Effector memory CD8-positive, alpha-beta T cell (primary cell): Measurements from ENCODE around the gene ANKS1B.
"Not testable (repeated sequence)": the region's sequence is repeated elsewhere in the genome, so short reads cannot be mapped to it uniquely, and the experiment has no call there.

Experiments used
- ATAC-seq: fragments of 150-1000 bp; cut with Tn5 transposase; replicated peaks from 2 replicates; pipeline ENCODE4 v1.10.0; 2021; ENCODE audit warnings: mild to moderate bottlenecking, moderate library complexity
- DNase-seq, 3 experiments: peaks; one replicate each; pipeline ENCODE4 v3.0.0; 2021
- H3K27ac Mint-ChIP-seq, 2 donors: one replicate each; pipeline ENCODE4 v1.8.0; 2022; ENCODE audit warnings: mild to moderate bottlenecking in 2 of 2, mixed read lengths in 2 of 2, moderate library complexity in 2 of 2
- H3K27me3 Mint-ChIP-seq, 2 donors: one replicate each; pipeline ENCODE4 v1.8.0; 2022; ENCODE audit warnings: mixed read lengths in 2 of 2
- H3K36me3 Mint-ChIP-seq: one replicate; pipeline ENCODE4 v1.8.0; 2022; ENCODE audit warnings: mild to moderate bottlenecking, moderate library complexity, mixed read lengths; ENCODE audit not compliant: insufficient read depth
- H3K4me1 Mint-ChIP-seq, 2 donors: one replicate each; pipeline ENCODE4 v1.8.0; 2022; ENCODE audit warnings: low read depth in 2 of 2, mixed read lengths in 2 of 2
- H3K4me3 Mint-ChIP-seq, 2 donors: one replicate each; pipeline ENCODE4 v1.8.0; 2022; ENCODE audit warnings: mild to moderate bottlenecking in 2 of 2, mixed read lengths in 2 of 2, moderate library complexity in 2 of 2
- H3K9me3 Mint-ChIP-seq, 2 donors: one replicate each; pipeline ENCODE4 v1.8.0; 2022; ENCODE audit warnings: mixed read lengths in 2 of 2

The ANKS1B gene

GRCh38 chr12:99752740-99753139, 232.0 kb downstream of the ANKS1B start:
- Mint-ChIP-seq H3K4me1 (no peaks in the 10 kb centered on the region), H3K36me3 (no peaks in the 10 kb centered on the region), H3K27me3 (no peaks in the 10 kb centered on the region), H3K9me3 (peaks cover 8 to 15% of the 10 kb centered on the region in 2 donors), H3K4me3 (no peak overlapping the region), H3K27ac (no peak overlapping the region)
- ATAC-seq, result no peak
- DNase-seq, result no peak

GRCh38 chr12:99746538-99746937, 238.2 kb downstream of the ANKS1B start:
- Mint-ChIP-seq H3K27ac (no peak overlapping the region), H3K9me3 (no peaks in the 10 kb centered on the region), H3K27me3 (no peaks in the 10 kb centered on the region), H3K4me3 (no peak overlapping the region), H3K4me1 (no peaks in the 10 kb centered on the region), H3K36me3 (no peaks in the 10 kb centered on the region)
- ATAC-seq, result no peak
- DNase-seq, result no peak

DNA sequence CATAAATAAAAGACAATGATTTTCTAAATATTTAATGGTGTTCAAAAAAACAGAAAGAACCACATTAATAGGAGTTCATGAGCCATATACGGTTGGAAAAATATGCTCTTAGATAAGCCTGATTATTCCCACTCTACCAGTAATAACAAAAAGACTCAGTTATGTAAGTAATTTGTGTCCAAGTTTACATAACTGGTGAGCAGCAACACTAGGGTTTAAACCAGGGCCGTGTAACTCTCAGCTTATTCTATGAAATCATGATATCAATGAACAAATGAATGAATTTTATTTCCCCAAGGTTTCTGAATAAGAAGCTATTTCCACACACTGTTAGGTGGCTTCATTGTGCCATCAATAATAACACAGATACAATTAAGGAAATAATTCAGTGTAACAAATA, 238.8 kb downstream of the ANKS1B start:
- DNase-seq (no peak), ATAC-seq (no peak)
- H3K4me1 Mint-ChIP-seq, result no peaks in the 10 kb centered on the region
- H3K27me3 Mint-ChIP-seq, result no peaks in the 10 kb centered on the region
- H3K4me3 Mint-ChIP-seq, result no peak overlapping the region
- H3K36me3 Mint-ChIP-seq, result no peaks in the 10 kb centered on the region
- H3K9me3 Mint-ChIP-seq, result no peaks in the 10 kb centered on the region
- no peak overlapping the region for H3K27ac Mint-ChIP-seq

DNA sequence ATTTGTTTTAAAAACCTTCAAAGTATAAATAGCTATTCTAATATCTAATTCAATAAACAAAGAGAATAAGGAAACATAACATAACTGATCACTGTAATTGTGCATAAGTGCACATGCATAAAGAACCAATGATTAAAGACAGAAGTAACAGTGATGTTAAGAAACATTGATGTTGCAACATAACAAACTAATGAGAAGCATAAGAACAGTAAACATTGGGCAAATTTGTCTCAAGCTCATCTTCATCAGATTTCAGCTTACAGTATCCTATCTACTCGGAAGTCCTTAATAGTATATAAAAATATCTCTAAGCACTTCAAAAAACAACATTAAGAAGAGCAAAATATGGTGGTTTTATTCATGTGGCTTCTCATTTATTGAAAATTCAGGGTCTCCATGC, 239.6 kb downstream of the ANKS1B start:
- ATAC-seq, result no peak
- no peaks in the 10 kb centered on the region for H3K27me3 Mint-ChIP-seq
- H3K4me3 Mint-ChIP-seq, result no peak overlapping the region
- H3K9me3 Mint-ChIP-seq, result no peaks in the 10 kb centered on the region
- DNase-seq, result no peak
- H3K4me1 Mint-ChIP-seq, result no peaks in the 10 kb centered on the region
- no peaks in the 10 kb centered on the region for H3K36me3 Mint-ChIP-seq
- H3K27ac Mint-ChIP-seq, result no peak overlapping the region

GRCh38 chr12:99736760-99737269, 247.9 kb downstream of the ANKS1B start:
- H3K4me1 Mint-ChIP-seq, result no peaks in the 10 kb centered on the region
- H3K27me3 Mint-ChIP-seq, result no peaks in the 10 kb centered on the region
- H3K9me3 Mint-ChIP-seq, result peaks cover 12 to 18% of the 10 kb centered on the region in 2 donors
- no peak for ATAC-seq
- no peak overlapping the region for H3K27ac Mint-ChIP-seq
- no peaks in the 10 kb centered on the region for H3K36me3 Mint-ChIP-seq
- no peak for DNase-seq
- no peak overlapping the region for H3K4me3 Mint-ChIP-seq

- ATAC-seq (no peak), DNase-seq (no peak)
- Mint-ChIP-seq H3K4me1 (no peaks in the 10 kb centered on the region), H3K27ac (no peak overlapping the region), H3K27me3 (no peaks in the 10 kb centered on the region), H3K36me3 (no peaks in the 10 kb centered on the region), H3K4me3 (no peak overlapping the region), H3K9me3 (peaks cover 7 to 8% of the 10 kb centered on the region in 2 donors)
Measured at GRCh38 chr12:99732131-99732530, 252.6 kb downstream of the ANKS1B start.

- Mint-ChIP-seq H3K27ac (no peak overlapping the region), H3K9me3 (peaks cover 8 to 28% of the 10 kb centered on the region in 2 donors), H3K27me3 (no peaks in the 10 kb centered on the region), H3K4me1 (no peaks in the 10 kb centered on the region), H3K4me3 (no peak overlapping the region), H3K36me3 (no peaks in the 10 kb centered on the region)
- DNase-seq, result no peak
- ATAC-seq, result no peak
Measured at GRCh38 chr12:99722690-99723486, 261.8 kb downstream of the ANKS1B start.

GRCh38 chr12:99721715-99722275, 262.9 kb downstream of the ANKS1B start:
- no peaks in the 10 kb centered on the region for H3K27me3 Mint-ChIP-seq
- no peaks in the 10 kb centered on the region for H3K36me3 Mint-ChIP-seq

DNA sequence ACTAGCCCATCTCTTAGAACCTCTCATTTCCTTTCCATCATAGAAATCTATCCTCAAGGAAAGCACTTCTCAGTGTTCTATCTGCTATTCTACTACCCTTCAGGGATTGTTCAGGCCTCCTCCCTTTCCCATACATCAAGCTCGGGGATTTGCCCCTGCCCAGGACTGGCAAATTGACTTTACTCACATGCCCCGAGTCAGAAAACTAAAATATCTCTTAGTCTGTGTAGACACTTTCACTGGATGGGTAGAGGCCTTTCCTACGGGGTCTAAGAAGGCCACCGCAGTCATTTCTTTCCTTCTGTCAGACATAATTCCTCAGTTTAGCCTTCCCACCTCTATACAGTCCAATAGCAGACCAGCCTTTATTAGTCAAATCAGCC, 264.7 kb downstream of the ANKS1B start:
- H3K36me3 Mint-ChIP-seq, result not testable (repeated sequence)

More at GRCh38 chr12:99721715-99722275, 262.9 kb downstream of the ANKS1B start:
- Mint-ChIP-seq H3K27ac (no peak overlapping the region), H3K4me1 (no peaks in the 10 kb centered on the region), H3K4me3 (no peak overlapping the region), H3K9me3 (peaks cover 11 to 31% of the 10 kb centered on the region in 2 donors)
- no peak for DNase-seq
- ATAC-seq, result no peak

GRCh38 chr12:99719411-99720082, 265.2 kb downstream of the ANKS1B start:
- H3K27me3 Mint-ChIP-seq, DNase-seq, H3K36me3 Mint-ChIP-seq, H3K4me1 Mint-ChIP-seq, H3K4me3 Mint-ChIP-seq, H3K27ac Mint-ChIP-seq, ATAC-seq: not testable (repeated sequence)
- peaks cover 15 to 30% of the 10 kb centered on the region in 2 donors for H3K9me3 Mint-ChIP-seq

More for the DNA sequence above, 264.7 kb downstream of the ANKS1B start:
- H3K9me3 Mint-ChIP-seq, result peaks cover 15 to 35% of the 10 kb centered on the region in 2 donors
- not testable (repeated sequence) for H3K4me3 Mint-ChIP-seq, H3K4me1 Mint-ChIP-seq, DNase-seq, H3K27me3 Mint-ChIP-seq, ATAC-seq, H3K27ac Mint-ChIP-seq

GRCh38 chr12:99715841-99716510, 268.8 kb downstream of the ANKS1B start:
- peaks cover 14 to 30% of the 10 kb centered on the region in 2 donors for H3K9me3 Mint-ChIP-seq
- DNase-seq, H3K4me3 Mint-ChIP-seq, H3K27ac Mint-ChIP-seq, H3K27me3 Mint-ChIP-seq, H3K36me3 Mint-ChIP-seq, H3K4me1 Mint-ChIP-seq, ATAC-seq: not testable (repeated sequence)

DNA sequence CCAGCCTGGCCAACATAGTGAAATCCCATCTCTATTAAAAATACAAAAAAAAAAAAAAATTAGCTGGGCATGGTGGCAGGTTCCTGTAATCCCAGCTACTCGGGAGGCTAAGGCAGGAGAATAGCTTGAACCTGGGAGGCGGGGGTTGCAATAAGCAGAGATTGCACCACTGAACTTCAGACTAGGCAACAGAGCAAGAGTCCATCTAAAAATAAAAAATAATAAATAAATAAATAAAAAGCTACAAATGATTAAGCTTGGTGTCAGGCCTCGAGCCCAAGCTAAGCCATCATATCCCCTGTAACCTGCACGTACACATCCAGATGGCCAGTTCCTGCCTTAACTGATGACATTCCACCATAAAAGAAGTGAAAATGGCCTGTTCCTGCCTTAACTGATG, 269.8 kb downstream of the ANKS1B start:
- not testable (repeated sequence) for H3K36me3 Mint-ChIP-seq, DNase-seq, H3K4me3 Mint-ChIP-seq, ATAC-seq, H3K27ac Mint-ChIP-seq, H3K27me3 Mint-ChIP-seq, H3K4me1 Mint-ChIP-seq
- H3K9me3 Mint-ChIP-seq, result peaks cover 16 to 35% of the 10 kb centered on the region in 2 donors

GRCh38 chr12:99713946-99714520, 270.7 kb downstream of the ANKS1B start:
- no peak overlapping the region for H3K4me3 Mint-ChIP-seq
- ATAC-seq (no peak), DNase-seq (no peak)
- no peaks in the 10 kb centered on the region for H3K27me3 Mint-ChIP-seq
- H3K9me3 Mint-ChIP-seq, result peaks cover 16 to 40% of the 10 kb centered on the region in 2 donors
- H3K4me1 Mint-ChIP-seq, result no peaks in the 10 kb centered on the region
- peaks cover 2% of the 10 kb centered on the region for H3K36me3 Mint-ChIP-seq
- no peak overlapping the region for H3K27ac Mint-ChIP-seq
